ENCODE measurements around the gene WASF2.
A peak's percentile ranks its signal among the peaks of the same experiment; 100 is the strongest.

- TF ChIP-seq, protein P1, sequence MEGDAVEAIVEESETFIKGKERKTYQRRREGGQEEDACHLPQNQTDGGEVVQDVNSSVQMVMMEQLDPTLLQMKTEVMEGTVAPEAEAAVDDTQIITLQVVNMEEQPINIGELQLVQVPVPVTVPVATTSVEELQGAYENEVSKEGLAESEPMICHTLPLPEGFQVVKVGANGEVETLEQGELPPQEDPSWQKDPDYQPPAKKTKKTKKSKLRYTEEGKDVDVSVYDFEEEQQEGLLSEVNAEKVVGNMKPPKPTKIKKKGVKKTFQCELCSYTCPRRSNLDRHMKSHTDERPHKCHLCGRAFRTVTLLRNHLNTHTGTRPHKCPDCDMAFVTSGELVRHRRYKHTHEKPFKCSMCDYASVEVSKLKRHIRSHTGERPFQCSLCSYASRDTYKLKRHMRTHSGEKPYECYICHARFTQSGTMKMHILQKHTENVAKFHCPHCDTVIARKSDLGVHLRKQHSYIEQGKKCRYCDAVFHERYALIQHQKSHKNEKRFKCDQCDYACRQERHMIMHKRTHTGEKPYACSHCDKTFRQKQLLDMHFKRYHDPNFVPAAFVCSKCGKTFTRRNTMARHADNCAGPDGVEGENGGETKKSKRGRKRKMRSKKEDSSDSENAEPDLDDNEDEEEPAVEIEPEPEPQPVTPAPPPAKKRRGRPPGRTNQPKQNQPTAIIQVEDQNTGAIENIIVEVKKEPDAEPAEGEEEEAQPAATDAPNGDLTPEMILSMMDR (IDR thresholded peaks at IDR 0.05) = peak; percentile 49 to 70 (median 60)
- TF ChIP-seq POLR2A (IDR thresholded peaks at IDR 0.05) = no peak
These were observed 87.6 kb downstream of the WASF2 start for GRCh38 chr1:27402349-27402754.

Data from breast epithelium (tissue), 3 donors.